Measurements from ENCODE around the gene PANK4. TPM values are rescaled to one million over a fixed set of nuclear protein-coding genes. Genes with fewer than 3 reads are reported as not detected.

PANK4 gene
- total and polyA plus RNA-seq, 10 of the 15 experiments (the other 5 are each of a cell fraction or from before 2014, with no cell fraction given): 0.35 to 38.0 (median 18.6) TPM

DNA sequence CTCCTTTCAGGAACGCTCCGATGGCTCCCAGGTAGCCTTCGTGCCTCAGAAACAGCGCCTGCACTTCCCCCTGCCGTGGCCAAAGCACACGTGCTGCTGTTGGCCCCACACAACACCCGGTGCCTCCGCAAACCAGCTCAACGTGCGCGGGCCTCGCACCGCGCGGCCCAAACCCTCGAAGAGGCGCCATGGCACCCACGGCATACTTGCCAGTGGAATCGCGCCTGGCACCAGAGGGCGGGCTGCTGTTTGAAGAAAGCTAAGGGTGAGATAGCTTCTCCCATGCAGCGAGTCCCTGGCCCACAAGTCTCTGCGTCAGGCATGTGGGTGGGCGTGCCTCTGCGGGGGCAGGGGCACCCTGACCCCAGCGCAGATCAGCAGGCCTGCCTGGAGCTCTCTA lies 7.9 kb downstream of the PANK4 start:
- Histone ChIP-seq H3K27me3 (replicated peaks in 1 of 2; ENCODE audit: control insufficient read depth in 2 of 2, insufficient read depth in 2 of 2, low read length in 1 of 2) (no peaks in the 10 kb centered on the region), H3K9ac (ENCODE audit: control insufficient read depth, insufficient read depth, low read length) (no peak overlapping the region), H3K4me2 (ENCODE audit: control insufficient read depth, insufficient read depth) (no peak overlapping the region), H3K9me3 (replicated peaks; ENCODE audit: control insufficient read depth, insufficient read depth, low read length) (no peaks in the 10 kb centered on the region), H3K4me1 (ENCODE audit: control insufficient read depth, insufficient read depth, low read length) (no peaks in the 10 kb centered on the region), H2AFZ (ENCODE audit: control insufficient read depth, low read depth, low read length) (no peak overlapping the region), H3K79me2 (ENCODE audit: control insufficient read depth, insufficient read depth, low read length) (peaks cover 11% of the 10 kb centered on the region), H3K4me3 (no peak overlapping the region), H3K36me3 (ENCODE audit: control insufficient read depth in 2 of 2, insufficient read depth in 2 of 2, low read length in 1 of 2) (peaks cover 8 to 53% of the 10 kb centered on the region in 2 experiments; a peak in 3 of 4 replicates), H3K27ac (ENCODE audit: control insufficient read depth, insufficient read depth) (no peak overlapping the region), H4K20me1 (ENCODE audit: control insufficient read depth, insufficient read depth) (no peaks in the 10 kb centered on the region)
- WGBS (ENCODE audit: insufficient coverage, insufficient replicate concordance, low lambda C conversion rate, missing lambda C conversion rate): 97% methylated on average over 21 of the region's 26 CpGs
- RAD21 ChIA-PET (ENCODE audit: unreplicated experiment): no interaction called here
- CTCF ChIA-PET: no interaction called here
- SMC1A ChIA-PET (ENCODE audit: uncharacterized antibody, unreplicated experiment): no interaction called here
- DNase-seq (ENCODE audit: low read depth, low spot score): no peak
- no TSS peak for BruUV-seq (replicated peaks)
- FAIRE-seq: no peak
- ATAC-seq: no peak
- intact Hi-C loops (cut with micrococcal nuclease; ENCODE audit: unreplicated experiment) (no loop called here), in situ Hi-C loops (cut with MboI) (no loop called here)
- POLR2A ChIA-PET: no interaction called here
- no peak for TF ChIP-seq RB1 (IDR thresholded peaks at IDR 0.05; ENCODE audit: borderline replicate concordance)
- no peak for TF ChIP-seq SRF (IDR thresholded peaks at IDR 0.05; ENCODE audit: low read depth in 2 of 2, low read length in 2 of 2)
- no peak for TF ChIP-seq ZSCAN29 (IDR thresholded peaks at IDR 0.05)
- TF ChIP-seq MYB (IDR thresholded peaks at IDR 0.05; ENCODE audit: borderline replicate concordance, low read depth, low read length): no peak
- TF ChIP-seq, protein P1, sequence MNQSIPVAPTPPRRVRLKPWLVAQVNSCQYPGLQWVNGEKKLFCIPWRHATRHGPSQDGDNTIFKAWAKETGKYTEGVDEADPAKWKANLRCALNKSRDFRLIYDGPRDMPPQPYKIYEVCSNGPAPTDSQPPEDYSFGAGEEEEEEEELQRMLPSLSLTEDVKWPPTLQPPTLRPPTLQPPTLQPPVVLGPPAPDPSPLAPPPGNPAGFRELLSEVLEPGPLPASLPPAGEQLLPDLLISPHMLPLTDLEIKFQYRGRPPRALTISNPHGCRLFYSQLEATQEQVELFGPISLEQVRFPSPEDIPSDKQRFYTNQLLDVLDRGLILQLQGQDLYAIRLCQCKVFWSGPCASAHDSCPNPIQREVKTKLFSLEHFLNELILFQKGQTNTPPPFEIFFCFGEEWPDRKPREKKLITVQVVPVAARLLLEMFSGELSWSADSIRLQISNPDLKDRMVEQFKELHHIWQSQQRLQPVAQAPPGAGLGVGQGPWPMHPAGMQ (IDR thresholded peaks at IDR 0.05; ENCODE audit: borderline replicate concordance): no peak
- TF ChIP-seq, protein P2, sequence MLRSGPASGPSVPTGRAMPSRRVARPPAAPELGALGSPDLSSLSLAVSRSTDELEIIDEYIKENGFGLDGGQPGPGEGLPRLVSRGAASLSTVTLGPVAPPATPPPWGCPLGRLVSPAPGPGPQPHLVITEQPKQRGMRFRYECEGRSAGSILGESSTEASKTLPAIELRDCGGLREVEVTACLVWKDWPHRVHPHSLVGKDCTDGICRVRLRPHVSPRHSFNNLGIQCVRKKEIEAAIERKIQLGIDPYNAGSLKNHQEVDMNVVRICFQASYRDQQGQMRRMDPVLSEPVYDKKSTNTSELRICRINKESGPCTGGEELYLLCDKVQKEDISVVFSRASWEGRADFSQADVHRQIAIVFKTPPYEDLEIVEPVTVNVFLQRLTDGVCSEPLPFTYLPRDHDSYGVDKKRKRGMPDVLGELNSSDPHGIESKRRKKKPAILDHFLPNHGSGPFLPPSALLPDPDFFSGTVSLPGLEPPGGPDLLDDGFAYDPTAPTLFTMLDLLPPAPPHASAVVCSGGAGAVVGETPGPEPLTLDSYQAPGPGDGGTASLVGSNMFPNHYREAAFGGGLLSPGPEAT (IDR thresholded peaks at IDR 0.05; ENCODE audit: low read depth): no peak
- TF ChIP-seq ZZZ3 (IDR thresholded peaks at IDR 0.05; ENCODE audit: control insufficient read depth, insufficient read length, low read depth): no peak
- TF ChIP-seq NFXL1 (IDR thresholded peaks at IDR 0.05; ENCODE audit: borderline replicate concordance): no peak
- TF ChIP-seq CHD4 (IDR thresholded peaks at IDR 0.05): no peak
- no peak for TF ChIP-seq PAX8 (IDR thresholded peaks at IDR 0.05)
- TF ChIP-seq EED (IDR thresholded peaks at IDR 0.05; ENCODE audit: low read depth): no peak

Data from GM12878 (cell line).